Hepatocyte (in vitro differentiated cells): ENCODE measurements around the gene XCL1. TPM values are rescaled to one million over a fixed set of nuclear protein-coding genes. Genes with fewer than 3 reads are reported as not detected.

Experiments used
- DNase-seq: peaks from one replicate; pipeline ENCODE4 v3.0.0-alpha.2; 2016; ENCODE audit warnings: low spot score
- H2AFZ ChIP-seq: fragments of 200-600 bp; sonication (generic); 2 replicates; pipeline ENCODE4 v1.6.0; 2016; ENCODE audit warnings: antibody characterized with exemption, mild to moderate bottlenecking
- H3K27ac ChIP-seq: fragments of 200-600 bp; sonication (generic); 2 replicates; pipeline ENCODE4 v1.5.1; 2016; ENCODE audit warnings: mild to moderate bottlenecking
- H3K27me3 ChIP-seq: fragments of 200-600 bp; sonication (generic); 2 replicates; pipeline ENCODE4 v1.6.1; 2016
- H3K36me3 ChIP-seq: fragments of 200-600 bp; sonication (generic); replicated peaks from 2 replicates; pipeline ENCODE4 v1.5.1; 2016; ENCODE audit warnings: low read depth; ENCODE audit not compliant: insufficient read depth
- H3K4me1 ChIP-seq: fragments of 200-600 bp; sonication (generic); 2 replicates; pipeline ENCODE4 v1.5.1; 2016; ENCODE audit warnings: mild to moderate bottlenecking, moderate library complexity; ENCODE audit not compliant: insufficient read depth
- H3K4me2 ChIP-seq: fragments of 200-600 bp; sonication (generic); 2 replicates; pipeline ENCODE4 v1.6.0; 2016
- H3K4me3 ChIP-seq: fragments of 200-600 bp; sonication (generic); 2 replicates; pipeline ENCODE4 v1.5.1; 2016; ENCODE audit warnings: mild to moderate bottlenecking
- H3K79me2 ChIP-seq: fragments of 200-600 bp; sonication (generic); 2 replicates; pipeline ENCODE4 v1.6.0; 2017; ENCODE audit warnings: mild to moderate bottlenecking
- H3K9me2 ChIP-seq: fragments of 200-600 bp; sonication (generic); replicated peaks from 2 replicates; pipeline ENCODE4 v1.6.0; 2017; ENCODE audit warnings: mild to moderate bottlenecking; ENCODE audit not compliant: insufficient read depth
- H3K9me3 ChIP-seq: fragments of 200-600 bp; sonication (generic); 2 replicates; pipeline ENCODE4 v1.5.1; 2016; ENCODE audit warnings: low read depth, mild to moderate bottlenecking
- H4K20me1 ChIP-seq: fragments of 200-600 bp; sonication (generic); 2 replicates; pipeline ENCODE4 v1.6.0; 2016; ENCODE audit warnings: mild to moderate bottlenecking; ENCODE audit not compliant: insufficient read depth, poor library complexity, severe bottlenecking
- EZH2 ChIP-seq: fragments of 200-600 bp; sonication (generic); IDR thresholded peaks from 2 replicates; pipeline ENCODE4 v1.6.1; 2016; ENCODE audit warnings: antibody characterized with exemption, mild to moderate bottlenecking, borderline replicate concordance
- EZH2phosphoT487 ChIP-seq: fragments of 200-600 bp; sonication (generic); IDR thresholded peaks from one replicate; pipeline ENCODE4 v1.6.1; 2018; ENCODE audit warnings: antibody characterized with exemption, mild to moderate bottlenecking, low read depth, moderate library complexity; ENCODE audit not compliant: unreplicated experiment, severe bottlenecking
- WGBS: methylation state at CpG from one replicate; pipeline ENCODE4 v1.1.6; 2016; ENCODE audit warnings: low lambda C conversion rate; ENCODE audit errors: missing lambda C conversion rate; 5-methylcytosine and 5-hydroxymethylcytosine counted together
- polyA plus RNA-seq: library from polyadenylated mRNA; unstranded; fragments of >200 nt; fragmentation: Nextera tagmentation; extraction: Ambion mirVana; gene quantifications from 2 replicates; pipeline ENCODE4 v1.2.1, GENCODE V29; 2016
- total RNA-seq: library from RNA; depleted of rRNA; stranded (reverse); fragments of >200 nt; gene quantifications from 2 replicates; pipeline ENCODE4 v1.2.3, GENCODE V29; 2014
- TF ChIP-seq, protein P1 (sequence below): fragments of 200-600 bp; sonication (generic); IDR thresholded peaks from 2 replicates; pipeline ENCODE4 v1.5.1; 2016; ENCODE audit warnings: antibody characterized with exemption, mild to moderate bottlenecking; ENCODE audit not compliant: poor library complexity

XCL1 gene
- total and polyA plus RNA-seq, 2 experiments from 2014 or later, result 0.23 to 0.24 TPM

DNA sequence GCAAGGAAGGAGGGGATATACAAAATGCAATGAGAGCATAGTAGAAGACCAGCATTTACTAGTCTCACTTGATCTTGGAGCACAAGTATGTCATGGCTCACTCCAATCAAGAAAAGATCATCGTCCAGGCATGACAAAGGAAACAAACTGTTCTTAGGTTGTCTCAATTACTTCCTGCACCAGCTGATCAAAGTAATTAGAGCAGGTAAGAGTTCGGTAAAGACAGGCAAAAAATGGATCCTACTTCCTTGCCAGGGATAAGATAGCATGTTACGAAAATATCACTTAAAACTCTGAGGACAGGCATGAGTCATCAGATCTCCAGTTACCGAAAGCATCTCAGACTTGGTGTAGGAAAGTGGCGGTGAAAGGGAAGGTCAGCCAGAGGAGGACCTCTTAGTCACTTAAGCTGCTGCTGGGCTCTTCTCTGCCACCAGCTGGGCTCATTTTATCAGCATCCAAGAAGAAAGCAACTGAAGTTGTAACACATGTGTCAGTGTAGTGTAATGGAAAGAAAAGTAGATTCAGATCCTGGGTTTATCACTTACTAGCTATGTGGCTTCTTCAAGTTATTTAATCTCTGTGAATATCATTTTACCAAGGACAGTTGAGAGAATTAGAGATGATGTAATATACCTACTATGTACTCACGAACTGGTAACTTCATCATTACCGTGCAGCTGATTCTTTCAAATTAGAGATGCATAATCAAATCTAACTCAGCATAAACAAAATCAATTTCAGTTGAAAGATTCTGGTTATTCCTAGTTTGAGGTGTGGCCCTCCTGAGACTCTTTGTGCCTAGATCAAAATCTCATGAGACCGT lies 46.8 kb downstream of the XCL1 start:
- no peaks in the 10 kb centered on the region for H4K20me1 ChIP-seq
- no peaks in the 10 kb centered on the region for H3K9me3 ChIP-seq
- H3K79me2 ChIP-seq, result no peaks in the 10 kb centered on the region
- no peak overlapping the region for H3K4me2 ChIP-seq
- no peak overlapping the region for H3K27ac ChIP-seq
- no peaks in the 10 kb centered on the region for H3K9me2 ChIP-seq
- no peaks in the 10 kb centered on the region for H3K36me3 ChIP-seq
- peak; percentile 36 for DNase-seq
- H2AFZ ChIP-seq, result no peak overlapping the region
- H3K4me3 ChIP-seq, result no peak overlapping the region
- H3K27me3 ChIP-seq, result no peaks in the 10 kb centered on the region
- WGBS, result 83% methylated on average over 8 of the region's 8 CpGs
- TF ChIP-seq EZH2 (no peak), EZH2phosphoT487 (no peak)
- TF ChIP-seq, protein P1, sequence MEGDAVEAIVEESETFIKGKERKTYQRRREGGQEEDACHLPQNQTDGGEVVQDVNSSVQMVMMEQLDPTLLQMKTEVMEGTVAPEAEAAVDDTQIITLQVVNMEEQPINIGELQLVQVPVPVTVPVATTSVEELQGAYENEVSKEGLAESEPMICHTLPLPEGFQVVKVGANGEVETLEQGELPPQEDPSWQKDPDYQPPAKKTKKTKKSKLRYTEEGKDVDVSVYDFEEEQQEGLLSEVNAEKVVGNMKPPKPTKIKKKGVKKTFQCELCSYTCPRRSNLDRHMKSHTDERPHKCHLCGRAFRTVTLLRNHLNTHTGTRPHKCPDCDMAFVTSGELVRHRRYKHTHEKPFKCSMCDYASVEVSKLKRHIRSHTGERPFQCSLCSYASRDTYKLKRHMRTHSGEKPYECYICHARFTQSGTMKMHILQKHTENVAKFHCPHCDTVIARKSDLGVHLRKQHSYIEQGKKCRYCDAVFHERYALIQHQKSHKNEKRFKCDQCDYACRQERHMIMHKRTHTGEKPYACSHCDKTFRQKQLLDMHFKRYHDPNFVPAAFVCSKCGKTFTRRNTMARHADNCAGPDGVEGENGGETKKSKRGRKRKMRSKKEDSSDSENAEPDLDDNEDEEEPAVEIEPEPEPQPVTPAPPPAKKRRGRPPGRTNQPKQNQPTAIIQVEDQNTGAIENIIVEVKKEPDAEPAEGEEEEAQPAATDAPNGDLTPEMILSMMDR, result no peak
- H3K4me1 ChIP-seq, result peaks cover 11% of the 10 kb centered on the region

DNA sequence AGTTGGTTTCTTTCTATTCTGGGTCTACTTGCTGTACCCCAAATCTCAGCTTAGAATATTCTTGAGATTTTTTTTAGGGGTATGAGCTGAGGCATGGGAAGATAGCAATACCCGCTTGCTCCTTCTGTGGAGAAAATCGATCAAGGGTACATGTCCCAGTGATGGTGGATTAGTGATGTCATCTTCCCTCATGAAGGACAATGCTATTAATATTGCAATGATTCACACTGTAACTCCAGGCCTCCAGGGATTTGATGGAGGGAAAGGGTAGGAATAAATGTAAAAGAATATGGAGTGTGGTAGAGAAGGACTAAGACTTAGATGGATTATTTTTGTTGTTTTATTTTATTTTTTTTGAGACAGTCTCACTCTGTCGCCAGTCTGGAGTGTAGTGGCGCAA lies 47.4 kb downstream of the XCL1 start:
- no peak overlapping the region for H3K27ac ChIP-seq
- H3K4me2 ChIP-seq, result no peak overlapping the region
- H2AFZ ChIP-seq, result no peak overlapping the region
- no peak for DNase-seq
- no peak overlapping the region for H3K4me3 ChIP-seq
- no peak for TF ChIP-seq EZH2
- TF ChIP-seq, protein P1, result no peak
- no peak for TF ChIP-seq EZH2phosphoT487
- H3K9me3 ChIP-seq, result no peaks in the 10 kb centered on the region
- no peaks in the 10 kb centered on the region for H4K20me1 ChIP-seq
- H3K27me3 ChIP-seq, result no peaks in the 10 kb centered on the region
- H3K9me2 ChIP-seq, result no peaks in the 10 kb centered on the region
- no peaks in the 10 kb centered on the region for H3K36me3 ChIP-seq
- peaks cover 11% of the 10 kb centered on the region for H3K4me1 ChIP-seq
- H3K79me2 ChIP-seq, result no peaks in the 10 kb centered on the region
- 97% methylated on average over 4 of the region's 4 CpGs for WGBS

DNA sequence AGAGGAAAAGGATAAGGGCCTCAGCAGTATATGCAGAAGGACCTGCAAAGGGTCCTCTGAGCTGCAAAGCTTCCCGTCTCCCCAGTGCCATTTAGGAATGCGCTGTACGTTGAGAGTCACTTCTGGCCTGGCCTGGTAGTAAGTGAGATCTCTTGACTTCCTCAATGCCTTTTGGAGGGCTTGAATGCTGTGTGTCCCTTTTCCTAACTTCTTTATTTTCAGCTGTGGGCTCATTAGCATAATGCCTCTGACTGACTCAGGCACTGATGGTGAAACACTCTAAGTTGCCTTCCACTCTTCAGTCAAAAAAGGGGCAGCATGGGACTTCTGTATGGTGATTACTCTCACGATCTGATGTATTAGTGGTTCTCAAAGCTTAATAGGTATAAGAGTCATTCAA lies 49.9 kb downstream of the XCL1 start:
- Histone ChIP-seq H3K4me2 (no peak overlapping the region), H3K27me3 (no peaks in the 10 kb centered on the region), H3K27ac (no peak overlapping the region), H2AFZ (no peak overlapping the region), H3K36me3 (no peaks in the 10 kb centered on the region), H3K79me2 (no peaks in the 10 kb centered on the region), H3K4me1 (peaks cover 6% of the 10 kb centered on the region), H3K9me3 (no peaks in the 10 kb centered on the region), H3K9me2 (no peaks in the 10 kb centered on the region), H4K20me1 (no peaks in the 10 kb centered on the region), H3K4me3 (no peak overlapping the region)
- DNase-seq, result no peak
- TF ChIP-seq, protein P1, result no peak
- no peak for TF ChIP-seq EZH2
- TF ChIP-seq EZH2phosphoT487, result no peak
- 97% methylated on average over 4 of the region's 4 CpGs for WGBS
